Choroid plexus epithelial cell (primary cell): Measurements from ENCODE around the gene PUSL1.

ENCODE experiments used
- DNase-seq: peaks from one replicate; pipeline ENCODE4 v3.0.0-alpha.2; 2010; ENCODE audit warnings: low read depth
- H3K4me3 ChIP-seq: 2 replicates; pipeline ENCODE4 v1.5.1; 2011; ENCODE audit warnings: low read depth, mild to moderate bottlenecking, control low read depth, low read length, moderate library complexity
- TF ChIP-seq, protein P1 (sequence below): conservative IDR thresholded peaks from 2 replicates; pipeline ENCODE4 v1.5.1; 2011; ENCODE audit warnings: low read depth, mild to moderate bottlenecking, control low read depth, inconsistent platforms, low read length, moderate library complexity

PUSL1 gene

DNA sequence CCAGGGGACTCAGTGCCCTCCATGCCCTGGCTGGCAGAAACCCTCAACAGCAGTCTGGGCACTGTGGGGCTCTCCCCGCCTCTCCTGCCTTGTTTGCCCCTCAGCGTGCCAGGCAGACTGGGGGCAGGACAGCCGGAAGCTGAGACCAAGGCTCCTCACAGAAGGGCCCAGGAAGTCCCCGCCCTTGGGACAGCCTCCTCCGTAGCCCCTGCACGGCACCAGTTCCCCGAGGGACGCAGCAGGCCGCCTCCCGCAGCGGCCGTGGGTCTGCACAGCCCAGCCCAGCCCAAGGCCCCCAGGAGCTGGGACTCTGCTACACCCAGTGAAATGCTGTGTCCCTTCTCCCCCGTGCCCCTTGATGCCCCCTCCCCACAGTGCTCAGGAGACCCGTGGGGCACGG lies 19.9 kb downstream of the PUSL1 start:
- DNase-seq = no peak
- TF ChIP-seq, protein P1, sequence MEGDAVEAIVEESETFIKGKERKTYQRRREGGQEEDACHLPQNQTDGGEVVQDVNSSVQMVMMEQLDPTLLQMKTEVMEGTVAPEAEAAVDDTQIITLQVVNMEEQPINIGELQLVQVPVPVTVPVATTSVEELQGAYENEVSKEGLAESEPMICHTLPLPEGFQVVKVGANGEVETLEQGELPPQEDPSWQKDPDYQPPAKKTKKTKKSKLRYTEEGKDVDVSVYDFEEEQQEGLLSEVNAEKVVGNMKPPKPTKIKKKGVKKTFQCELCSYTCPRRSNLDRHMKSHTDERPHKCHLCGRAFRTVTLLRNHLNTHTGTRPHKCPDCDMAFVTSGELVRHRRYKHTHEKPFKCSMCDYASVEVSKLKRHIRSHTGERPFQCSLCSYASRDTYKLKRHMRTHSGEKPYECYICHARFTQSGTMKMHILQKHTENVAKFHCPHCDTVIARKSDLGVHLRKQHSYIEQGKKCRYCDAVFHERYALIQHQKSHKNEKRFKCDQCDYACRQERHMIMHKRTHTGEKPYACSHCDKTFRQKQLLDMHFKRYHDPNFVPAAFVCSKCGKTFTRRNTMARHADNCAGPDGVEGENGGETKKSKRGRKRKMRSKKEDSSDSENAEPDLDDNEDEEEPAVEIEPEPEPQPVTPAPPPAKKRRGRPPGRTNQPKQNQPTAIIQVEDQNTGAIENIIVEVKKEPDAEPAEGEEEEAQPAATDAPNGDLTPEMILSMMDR = no peak
- no peak overlapping the region for H3K4me3 ChIP-seq

DNA sequence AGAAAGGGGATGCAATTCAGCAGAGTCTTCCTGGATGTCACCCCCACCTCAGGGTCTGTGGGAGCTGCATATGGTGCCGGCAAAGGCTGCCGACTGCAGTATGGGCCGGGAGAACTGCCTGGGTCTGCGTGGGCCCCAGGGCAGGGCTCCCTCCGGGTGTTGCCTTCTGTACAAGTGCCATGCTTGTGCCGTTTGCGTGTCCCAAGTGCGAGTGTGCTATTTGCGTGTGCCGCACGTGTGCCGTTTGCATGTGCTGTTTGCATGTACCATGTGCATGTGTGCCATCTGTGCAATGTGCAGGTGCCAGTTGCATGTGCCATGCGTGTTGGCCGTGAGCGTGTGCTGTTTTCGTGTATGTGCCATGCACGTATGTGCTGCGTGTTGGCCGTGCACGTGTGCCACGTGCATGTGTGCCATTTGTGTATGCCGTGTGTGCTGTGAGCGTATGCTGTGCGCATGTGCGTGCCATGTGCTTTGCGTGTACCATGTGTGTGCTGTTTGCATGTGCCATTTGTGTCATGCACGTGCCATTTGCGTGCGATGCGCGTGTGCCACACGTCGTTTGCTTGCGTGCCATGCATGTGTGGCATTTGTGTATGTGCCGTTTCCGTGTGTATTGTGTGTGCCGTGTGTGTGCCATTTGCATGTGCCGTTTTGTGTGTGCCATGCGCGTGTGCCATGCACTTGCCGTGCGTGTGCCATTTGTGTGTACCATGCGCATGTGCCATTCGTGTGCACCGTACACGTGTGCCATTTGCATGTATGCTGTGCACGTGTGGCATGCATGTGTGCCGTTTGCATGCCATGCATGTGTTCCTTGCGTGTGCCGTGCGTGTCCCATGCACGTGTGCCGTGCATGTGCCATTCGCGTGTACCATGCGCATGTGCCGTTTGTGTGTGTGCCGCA lies 21.2 kb downstream of the PUSL1 start:
- DNase-seq = no peak
- H3K4me3 ChIP-seq = no peak overlapping the region
- TF ChIP-seq, protein P1 = no peak

DNA sequence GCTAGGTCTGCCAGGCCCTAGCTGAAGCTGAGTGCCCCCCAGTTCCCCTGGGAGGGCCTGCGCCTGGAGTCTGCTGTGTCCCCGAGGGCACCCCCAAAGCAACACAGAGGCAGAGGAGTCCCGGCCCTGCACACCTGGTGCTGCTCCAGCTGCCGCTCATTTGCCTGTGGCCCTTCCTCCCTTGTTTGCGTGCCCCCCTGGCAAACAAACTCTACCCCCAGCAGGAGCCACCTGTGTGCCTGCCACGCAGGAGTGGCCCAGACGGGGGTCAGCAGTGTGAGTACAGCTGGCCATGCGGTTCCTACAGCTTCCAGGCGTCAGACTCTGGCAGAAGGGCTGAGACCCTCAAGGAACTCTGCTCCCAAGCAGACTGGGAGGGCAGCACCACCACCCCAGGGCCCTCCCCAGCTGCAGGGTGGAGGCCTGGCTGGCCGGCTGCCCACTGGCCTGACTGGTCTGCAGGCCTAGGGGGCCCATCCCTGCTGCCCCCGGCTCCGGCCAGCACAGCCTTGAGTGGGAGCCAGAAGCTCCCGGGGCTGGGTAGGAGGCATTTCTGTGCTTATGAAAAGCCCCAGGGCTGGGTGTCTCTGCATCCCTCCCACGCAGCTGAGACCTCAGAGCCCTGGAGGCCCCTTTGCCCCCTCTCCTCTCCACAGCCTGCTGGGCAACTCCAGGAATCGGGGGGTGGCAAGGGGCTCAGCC lies 22.1 kb downstream of the PUSL1 start:
- no peak for DNase-seq
- TF ChIP-seq, protein P1 = no peak
- H3K4me3 ChIP-seq = no peak overlapping the region

DNA sequence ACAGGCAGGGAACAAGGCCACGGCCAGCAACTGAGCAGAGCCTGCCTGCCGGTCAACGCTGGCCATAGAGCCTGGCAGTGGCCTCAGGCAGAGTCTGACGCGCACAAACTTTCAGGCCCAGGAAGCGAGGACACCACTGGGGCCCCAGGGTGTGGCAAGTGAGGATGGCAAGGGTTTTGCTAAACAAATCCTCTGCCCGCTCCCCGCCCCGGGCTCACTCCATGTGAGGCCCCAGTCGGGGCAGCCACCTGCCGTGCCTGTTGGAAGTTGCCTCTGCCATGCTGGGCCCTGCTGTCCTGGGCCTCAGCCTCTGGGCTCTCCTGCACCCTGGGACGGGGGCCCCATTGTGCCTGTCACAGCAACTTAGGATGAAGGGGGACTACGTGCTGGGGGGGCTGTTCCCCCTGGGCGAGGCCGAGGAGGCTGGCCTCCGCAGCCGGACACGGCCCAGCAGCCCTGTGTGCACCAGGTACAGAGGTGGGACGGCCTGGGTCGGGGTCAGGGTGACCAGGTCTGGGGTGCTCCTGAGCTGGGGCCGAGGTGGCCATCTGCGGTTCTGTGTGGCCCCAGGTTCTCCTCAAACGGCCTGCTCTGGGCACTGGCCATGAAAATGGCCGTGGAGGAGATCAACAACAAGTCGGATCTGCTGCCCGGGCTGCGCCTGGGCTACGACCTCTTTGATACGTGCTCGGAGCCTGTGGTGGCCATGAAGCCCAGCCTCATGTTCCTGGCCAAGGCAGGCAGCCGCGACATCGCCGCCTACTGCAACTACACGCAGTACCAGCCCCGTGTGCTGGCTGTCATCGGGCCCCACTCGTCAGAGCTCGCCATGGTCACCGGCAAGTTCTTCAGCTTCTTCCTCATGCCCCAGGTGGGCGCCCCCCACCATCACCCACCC lies 22.9 kb downstream of the PUSL1 start, which contains the start of gene TAS1R3:
Gene TAS1R3 (plus strand): TSS at position 213 of the 898 bp plus-strand sequence. CDS start 66 bp downstream, at position 279.
- DNase-seq = no peak
- H3K4me3 ChIP-seq = no peak within 1 kb of the TSS
- TF ChIP-seq, protein P1 = no peak

DNA sequence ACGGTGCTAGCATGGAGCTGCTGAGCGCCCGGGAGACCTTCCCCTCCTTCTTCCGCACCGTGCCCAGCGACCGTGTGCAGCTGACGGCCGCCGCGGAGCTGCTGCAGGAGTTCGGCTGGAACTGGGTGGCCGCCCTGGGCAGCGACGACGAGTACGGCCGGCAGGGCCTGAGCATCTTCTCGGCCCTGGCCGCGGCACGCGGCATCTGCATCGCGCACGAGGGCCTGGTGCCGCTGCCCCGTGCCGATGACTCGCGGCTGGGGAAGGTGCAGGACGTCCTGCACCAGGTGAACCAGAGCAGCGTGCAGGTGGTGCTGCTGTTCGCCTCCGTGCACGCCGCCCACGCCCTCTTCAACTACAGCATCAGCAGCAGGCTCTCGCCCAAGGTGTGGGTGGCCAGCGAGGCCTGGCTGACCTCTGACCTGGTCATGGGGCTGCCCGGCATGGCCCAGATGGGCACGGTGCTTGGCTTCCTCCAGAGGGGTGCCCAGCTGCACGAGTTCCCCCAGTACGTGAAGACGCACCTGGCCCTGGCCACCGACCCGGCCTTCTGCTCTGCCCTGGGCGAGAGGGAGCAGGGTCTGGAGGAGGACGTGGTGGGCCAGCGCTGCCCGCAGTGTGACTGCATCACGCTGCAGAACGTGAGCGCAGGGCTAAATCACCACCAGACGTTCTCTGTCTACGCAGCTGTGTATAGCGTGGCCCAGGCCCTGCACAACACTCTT lies 23.8 kb downstream of the PUSL1 start:
- no peak for DNase-seq
- no peak overlapping the region for H3K4me3 ChIP-seq
- TF ChIP-seq, protein P1 = no peak

DNA sequence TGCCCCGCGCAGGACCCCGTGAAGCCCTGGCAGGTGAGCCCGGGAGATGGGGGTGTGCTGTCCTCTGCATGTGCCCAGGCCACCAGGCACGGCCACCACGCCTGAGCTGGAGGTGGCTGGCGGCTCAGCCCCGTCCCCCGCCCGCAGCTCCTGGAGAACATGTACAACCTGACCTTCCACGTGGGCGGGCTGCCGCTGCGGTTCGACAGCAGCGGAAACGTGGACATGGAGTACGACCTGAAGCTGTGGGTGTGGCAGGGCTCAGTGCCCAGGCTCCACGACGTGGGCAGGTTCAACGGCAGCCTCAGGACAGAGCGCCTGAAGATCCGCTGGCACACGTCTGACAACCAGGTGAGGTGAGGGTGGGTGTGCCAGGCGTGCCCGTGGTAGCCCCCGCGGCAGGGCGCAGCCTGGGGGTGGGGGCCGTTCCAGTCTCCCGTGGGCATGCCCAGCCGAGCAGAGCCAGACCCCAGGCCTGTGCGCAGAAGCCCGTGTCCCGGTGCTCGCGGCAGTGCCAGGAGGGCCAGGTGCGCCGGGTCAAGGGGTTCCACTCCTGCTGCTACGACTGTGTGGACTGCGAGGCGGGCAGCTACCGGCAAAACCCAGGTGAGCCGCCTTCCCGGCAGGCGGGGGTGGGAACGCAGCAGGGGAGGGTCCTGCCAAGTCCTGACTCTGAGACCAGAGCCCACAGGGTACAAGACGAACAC lies 24.5 kb downstream of the PUSL1 start:
- TF ChIP-seq, protein P1 = no peak
- H3K4me3 ChIP-seq = no peak overlapping the region
- no peak for DNase-seq
